ENCODE data around the gene TMEM92.
"Not testable (repeated sequence)": the region's sequence is repeated elsewhere in the genome, so short reads cannot be mapped to it uniquely, and the experiment has no call there.

TMEM92 gene

DNA sequence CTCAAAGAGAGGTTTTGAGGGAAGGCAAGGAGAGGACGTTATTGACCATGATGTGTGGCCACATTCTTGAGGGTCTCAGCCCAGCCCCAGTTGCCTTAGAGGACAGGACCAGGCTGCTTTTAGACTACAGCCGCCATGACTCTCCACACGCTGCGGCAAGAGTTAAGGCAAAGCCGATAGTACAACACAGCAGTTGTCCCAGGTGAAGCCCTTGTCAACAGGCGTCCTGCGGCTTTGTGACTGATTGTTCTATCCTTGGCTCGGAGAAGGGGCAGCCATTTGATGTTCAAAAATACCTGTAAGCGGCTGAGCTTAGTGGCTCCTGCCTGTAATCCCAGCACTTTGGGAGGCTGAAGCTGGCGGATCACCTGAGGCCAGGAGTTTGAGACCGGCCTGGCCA, 28.8 kb downstream of the TMEM92 start:
- DNase-seq, result no peak

DNA sequence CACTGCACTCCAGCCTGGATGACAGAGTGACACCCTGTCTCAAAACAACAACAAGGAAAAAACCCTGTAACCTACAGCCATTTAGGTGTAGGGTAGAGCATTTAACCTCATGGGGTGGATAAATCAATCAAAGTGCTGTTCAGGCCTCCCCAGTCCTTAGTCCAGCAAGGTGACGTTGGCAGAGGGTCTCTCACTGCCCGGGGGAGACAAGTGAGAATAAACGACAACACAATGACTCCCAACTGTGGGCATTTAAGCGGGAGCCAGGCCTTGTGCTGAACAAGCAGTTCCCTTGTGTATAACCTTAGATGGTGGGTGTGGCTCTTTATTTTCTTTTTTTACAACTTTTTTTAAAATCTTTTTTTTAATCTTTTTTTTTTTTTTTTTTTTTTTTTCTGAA, 29.3 kb downstream of the TMEM92 start:
- DNase-seq, result no peak

DNA sequence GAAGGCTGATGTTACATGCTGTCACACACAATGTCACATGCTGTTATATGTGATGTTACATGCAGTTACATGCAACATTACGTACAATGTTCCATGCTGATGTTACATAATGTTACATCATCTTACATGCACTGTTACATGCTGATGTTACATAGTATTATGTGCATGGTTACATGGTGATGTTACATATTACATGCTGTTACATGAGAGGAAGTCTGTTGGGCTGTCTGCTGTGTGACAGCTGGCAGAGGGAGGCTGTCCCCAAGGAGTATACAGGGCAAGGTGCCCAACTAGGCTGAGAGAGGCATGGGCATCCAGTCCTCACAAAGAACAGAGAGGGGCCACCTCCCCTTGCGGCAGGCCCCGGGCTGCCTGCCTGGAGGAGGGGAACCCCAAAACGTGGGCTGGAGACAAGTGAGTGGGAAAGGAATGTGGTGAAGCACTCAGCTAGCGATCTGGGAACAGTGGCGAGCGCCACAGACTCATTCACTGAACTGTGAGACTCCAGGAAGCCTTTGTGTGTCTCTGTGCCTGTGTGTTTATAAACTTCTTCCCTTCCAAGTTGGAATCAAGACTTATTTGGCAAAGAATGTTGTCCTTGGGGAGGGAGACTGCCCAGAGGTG, 30.6 kb downstream of the TMEM92 start:
- no peak for DNase-seq

DNA sequence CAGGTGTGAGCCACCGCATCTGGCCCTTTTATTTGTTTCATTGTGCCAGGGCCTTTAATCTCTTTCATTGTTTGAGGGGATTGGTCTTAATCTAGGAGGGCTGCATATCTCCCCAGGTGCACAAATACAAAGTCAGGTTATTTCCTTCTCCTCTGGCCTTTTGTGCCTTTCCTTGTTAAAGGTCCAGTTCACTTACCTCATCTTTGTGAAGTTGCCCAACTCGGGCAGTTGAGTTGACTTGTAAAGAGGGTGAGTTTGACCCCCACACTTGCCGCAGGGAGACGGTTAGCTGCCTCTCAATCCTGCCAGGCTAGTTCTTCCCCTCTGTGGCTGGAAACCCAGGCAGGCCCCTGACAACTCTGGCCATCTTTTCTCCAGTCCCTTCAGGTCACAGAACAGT, 33.4 kb downstream of the TMEM92 start:
- no peak for DNase-seq

DNA sequence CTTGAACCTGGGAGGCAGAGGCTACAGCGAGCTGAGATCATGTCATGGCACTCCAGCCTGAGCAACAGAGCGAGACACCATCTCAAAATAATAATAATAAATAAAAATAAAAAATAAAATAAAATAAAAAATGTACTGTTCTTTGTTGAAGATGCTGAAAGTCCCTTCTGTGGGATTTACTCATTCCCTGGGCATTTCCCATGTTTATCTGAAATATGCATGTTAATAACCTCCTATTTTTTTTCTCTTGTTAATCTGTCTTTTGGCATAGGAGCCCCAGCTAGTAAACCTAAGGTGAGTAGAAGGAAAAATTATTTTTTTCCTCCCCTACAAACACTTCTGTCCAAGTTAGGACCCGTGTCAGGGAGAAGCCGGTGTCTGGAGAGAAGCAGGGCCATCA, 34.4 kb downstream of the TMEM92 start:
- DNase-seq, result no peak

DNA sequence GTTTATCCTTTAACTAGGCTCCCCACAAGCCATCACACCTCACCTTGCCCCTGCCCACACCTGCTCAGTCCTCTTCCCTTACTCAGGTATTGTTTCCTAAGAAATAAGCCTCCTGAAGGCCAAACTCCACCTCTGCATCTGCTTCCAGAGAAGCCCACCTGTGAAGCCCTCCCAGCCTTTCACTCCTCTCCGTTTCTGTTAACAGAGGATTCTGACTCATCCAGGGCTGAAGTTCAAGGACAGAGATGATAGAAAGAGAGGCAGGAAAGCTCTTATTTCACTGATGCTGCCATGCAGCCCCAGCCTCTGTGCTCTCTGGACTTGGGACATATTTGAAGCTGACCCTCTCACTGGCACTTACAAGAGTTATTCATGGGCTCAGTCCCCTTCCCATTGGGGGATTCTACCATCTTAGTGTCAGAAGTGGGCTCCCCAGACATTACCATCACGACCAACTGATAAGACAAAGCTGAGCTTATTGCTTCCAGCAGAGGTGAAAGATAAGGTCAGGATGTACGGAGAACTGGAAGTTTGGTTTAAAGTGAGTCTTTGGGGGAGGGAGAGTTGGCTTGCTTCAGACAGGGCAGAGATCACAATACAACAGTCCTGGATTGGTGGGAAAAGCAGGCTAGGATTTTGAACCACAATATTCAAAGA, 36.3 kb downstream of the TMEM92 start:
- no peak for DNase-seq

DNA sequence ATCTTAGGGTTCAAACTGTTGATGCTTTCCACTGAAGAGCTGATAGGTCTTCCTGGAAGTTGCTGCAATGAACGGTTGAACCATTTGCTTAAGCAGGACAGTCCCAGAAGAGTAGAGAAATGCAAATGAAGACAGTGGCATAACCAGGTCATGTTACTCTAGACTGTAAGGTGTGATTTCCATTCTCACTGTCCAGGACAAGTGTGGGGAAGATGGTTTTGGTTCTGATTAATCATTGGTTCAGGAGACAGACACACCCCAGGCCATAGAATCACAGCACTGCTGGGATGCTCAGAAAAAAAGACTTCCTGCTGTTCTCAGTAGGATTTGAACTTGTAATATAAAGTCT, 36.8 kb downstream of the TMEM92 start:
- DNase-seq, result no peak

DNA sequence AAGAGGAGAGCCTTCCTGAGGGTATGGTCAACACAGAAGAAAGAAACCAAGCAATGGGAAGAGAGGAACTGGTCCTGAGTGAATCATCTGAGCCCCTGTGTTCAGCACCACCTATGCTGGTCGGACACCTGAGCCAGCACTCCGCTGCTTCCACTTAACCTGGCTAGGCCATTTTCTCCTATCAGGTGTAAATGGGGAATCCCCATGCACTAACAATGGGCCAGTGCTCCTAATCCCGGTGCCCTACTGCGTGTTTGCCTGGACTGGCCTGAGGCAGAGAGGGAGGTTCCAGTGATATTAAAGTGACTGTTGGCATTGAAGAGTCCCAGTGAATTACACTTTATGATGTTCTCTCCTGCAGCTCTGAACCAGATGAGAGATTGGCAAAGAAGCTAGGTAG, 37.2 kb downstream of the TMEM92 start:
- no peak for DNase-seq

DNA sequence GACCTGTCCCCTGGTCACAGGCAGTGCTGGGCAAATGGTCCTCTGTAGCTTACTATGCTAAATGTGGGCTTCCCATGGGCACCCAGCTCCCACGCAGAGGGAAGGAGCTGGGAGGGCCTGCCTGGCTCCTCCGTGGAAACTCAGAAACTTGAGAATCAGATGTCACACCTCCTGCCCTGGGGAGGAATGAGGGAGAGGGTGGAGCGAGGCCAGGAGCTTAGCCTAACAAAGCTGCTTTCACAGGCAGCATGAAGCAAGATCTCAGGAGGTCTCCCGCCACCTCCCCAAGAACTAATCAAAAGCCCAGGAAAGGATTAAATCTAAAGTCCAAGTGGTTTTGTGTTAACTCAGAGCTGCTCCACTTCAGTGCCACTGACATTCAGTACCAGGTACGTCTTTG, 38.0 kb downstream of the TMEM92 start:
- DNase-seq, result no peak

DNA sequence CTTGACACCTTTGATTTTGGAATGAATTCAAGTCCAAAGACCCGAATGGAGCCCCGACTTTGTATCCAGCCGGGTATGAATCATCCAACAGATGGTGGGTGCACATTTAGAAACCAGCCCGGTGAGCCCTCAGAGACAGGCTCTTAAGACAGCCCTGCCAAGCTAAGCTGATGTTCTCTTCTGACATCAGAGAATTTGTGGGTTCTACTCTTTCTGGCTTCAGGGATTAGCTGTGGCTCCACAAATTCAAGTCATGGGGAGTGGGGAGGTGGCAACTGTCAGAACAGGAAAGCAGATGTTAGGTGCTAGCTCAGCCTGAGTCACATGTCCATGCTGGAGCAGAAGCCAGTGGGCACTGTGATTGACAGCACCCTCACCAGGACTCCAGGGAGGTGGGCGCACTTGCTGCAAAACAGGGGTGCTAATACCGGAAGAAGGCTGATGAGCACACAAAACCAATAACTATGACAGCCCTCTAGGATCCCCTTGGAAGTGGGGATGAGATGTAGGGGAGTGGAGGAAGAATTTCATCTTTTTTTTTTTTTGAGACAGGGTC, 40.3 kb downstream of the TMEM92 start:
- no peak for DNase-seq

DNA sequence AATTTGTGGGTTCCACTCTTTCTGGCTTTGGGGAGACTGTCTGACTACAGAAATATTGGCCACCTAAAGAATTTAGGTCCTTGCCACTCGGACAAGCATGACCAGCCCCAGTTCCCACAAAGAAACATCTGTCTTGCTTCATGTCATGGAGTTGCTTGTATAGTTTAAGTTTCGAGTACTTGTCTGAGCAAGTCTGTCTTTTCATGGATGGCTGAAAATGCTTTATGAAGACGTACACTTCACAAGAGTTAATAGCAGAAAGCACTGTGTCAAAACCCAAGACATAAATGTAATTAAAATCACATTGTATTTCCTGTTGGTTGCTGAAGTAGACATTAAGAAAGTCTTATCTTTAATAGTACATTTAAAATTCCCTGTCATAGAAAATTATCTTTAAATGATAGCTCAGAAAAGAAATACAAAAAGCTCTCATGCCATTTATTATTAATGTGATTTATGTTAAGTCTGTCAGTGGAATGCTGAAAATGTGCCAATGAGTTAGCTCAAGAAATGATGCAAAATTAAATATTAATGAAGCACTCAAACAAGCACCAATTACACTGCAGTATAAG, 41.8 kb downstream of the TMEM92 start:
- DNase-seq, result no peak

DNA sequence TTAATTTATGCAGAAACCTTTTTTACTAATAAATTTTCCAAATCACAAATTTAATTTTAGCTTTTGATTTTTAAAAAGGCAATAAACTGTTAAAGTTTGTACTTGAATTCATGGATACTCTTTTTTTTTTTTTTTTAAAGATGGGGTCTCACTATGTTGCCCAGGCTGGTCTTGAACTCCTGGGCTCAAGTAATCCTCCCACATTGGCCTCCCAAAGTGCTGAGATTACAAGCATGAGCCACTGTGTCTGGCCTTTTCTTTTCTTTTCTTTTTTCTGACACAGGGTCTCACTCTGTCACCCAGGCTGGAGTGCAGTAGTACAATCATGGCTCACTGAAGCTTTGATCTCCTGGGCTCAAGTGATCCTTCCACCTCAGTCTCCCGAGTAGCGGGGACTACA, 42.4 kb downstream of the TMEM92 start:
- not testable (repeated sequence) for DNase-seq

DNA sequence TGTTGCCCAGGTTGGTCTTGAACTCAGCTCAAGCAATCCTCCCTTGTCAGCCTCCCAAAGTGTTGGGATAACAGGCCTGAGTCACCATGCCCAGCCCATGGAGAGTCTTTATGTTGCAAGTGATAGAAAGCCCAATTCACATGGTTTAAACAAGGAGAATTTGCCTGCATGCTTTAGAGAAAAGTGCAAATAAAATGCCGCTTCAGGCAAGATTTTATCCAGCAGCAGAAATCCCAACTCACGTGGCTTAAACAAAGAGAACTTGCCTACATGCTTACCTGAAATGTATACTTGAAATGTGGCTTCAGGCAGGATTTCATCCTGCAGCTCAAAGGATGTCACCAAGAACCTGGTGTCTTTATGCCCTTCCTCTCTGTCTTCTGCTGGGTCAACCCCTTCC, 42.9 kb downstream of the TMEM92 start:
- no peak for DNase-seq

DNA sequence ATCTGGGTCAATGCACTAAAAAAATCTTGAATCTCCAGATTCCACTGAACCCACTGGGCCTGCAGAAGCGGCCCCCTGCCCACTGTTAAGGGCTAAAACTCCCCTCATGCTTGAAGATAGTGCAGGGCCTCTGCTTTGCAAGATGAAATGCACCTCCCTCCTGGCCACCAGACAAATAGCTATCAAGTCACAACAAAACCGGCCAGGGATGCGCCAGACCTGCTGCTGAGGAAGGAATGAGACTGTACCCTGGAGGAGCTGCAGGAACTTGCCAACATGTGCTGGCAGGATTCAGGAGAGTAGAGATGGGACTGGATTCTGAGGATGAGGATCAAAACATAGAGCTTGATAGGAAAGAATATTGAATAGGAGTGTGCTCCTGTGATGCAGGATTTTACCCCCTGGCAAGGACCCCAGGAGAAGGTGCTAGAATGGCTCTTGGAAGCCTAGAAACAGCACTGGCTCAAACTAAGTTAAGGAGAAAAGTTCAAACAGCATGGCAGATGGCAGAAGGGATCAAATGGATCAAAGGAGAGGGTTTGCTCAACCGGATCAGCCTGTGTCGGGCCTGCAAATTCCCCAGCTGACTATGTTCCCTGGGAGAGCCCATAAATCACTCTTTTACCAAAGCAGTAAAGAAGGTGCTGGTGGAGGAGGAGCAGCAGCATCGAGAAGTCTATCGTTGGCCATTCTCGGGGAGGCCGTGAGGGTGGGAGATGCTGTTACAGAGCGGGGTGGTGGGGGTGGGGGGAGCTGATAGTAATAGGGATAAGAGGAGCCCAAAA, 44.4 kb downstream of the TMEM92 start:
- DNase-seq, result no peak

DNA sequence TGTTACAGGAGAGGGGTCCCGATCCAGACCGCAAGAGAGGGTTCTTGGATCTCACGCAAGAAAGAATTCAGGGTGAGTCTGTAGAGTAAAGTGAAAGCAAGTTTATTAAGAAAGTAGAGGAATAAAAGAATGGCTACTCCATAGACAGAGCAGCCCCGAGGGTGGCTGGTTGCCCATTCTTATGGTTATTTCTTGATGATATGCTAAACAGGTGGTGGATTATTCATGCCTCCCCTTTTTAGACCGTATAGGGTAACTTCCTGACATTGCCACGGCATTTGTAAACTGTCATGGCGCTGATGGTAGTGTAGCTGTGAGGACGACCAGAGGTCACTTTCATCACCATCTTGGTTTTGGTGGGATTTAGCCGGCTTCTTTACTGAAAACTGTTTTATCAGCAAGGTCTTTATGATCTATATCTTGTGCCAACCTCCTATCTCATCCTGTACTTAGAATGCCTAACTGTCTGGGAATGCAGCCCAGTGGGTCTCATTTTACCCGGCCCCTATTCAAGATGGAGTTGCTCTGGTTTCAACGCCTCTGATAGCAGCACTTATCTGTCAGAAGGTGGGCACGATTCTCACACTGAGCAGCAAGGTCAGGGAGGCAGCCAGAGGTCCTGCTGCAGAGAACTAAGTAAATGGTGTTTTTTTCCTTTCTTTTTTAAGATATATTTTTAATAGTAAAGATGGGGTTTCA, 45.2 kb downstream of the TMEM92 start:
- no peak for DNase-seq

DNA sequence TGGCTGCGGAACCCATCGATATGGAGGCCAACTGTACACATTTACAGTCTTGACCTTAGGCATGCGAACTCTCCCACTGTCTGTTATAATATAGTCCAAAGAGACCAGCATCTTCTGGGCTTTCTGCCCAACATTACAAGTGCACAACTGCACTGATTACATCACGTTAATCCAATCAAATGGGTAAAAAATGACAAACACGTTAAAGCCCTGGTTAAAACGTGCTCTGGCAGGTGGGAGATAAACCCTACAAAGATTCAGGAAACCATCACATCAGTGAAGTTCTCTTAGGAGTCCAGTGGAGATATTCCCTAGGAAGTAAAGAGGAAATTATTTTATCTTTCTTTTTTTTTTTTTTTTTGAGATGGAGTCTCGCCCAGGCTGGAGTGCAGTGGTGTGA, 48.0 kb downstream of the TMEM92 start:
- no peak for DNase-seq

DNA sequence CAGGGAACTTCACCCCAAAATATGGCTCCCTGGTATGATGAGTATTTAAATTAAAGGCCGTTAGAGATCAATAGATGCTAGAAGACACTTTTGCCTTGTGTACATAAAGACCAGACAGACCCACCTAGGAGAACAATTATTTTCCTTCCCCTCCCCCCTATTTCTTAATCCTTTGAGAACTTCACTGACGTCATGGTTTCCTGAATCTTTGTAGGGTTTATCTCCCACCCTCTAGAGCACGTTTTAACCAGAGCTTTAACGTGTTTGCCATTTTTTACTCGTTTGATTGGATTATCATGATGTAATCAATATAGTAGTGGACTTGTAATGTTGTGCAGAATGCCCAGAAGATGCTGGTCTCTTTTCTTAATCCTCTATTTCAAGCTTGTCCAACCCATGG, 48.8 kb downstream of the TMEM92 start:
- DNase-seq, result no peak

DNA sequence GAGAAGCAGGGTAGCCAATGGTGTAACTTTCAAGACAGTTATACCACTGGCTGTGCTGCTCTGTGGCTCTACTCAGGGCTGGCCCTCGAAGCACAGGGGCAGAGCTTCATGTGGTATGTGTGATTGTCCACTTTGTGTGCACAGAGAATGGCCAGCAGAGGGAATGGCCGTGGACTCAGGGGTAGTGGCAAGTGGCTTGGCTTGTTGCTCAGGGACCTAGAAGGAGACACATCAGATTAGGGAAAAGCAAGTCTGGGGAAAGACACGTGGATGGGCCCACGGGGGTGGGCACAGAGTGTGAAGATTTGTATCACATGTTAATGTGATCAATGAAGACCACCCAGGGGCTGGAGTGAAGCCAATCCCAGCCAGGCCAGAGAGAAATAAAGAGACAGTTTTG, 51.6 kb downstream of the TMEM92 start:
- no peak for DNase-seq

DNA sequence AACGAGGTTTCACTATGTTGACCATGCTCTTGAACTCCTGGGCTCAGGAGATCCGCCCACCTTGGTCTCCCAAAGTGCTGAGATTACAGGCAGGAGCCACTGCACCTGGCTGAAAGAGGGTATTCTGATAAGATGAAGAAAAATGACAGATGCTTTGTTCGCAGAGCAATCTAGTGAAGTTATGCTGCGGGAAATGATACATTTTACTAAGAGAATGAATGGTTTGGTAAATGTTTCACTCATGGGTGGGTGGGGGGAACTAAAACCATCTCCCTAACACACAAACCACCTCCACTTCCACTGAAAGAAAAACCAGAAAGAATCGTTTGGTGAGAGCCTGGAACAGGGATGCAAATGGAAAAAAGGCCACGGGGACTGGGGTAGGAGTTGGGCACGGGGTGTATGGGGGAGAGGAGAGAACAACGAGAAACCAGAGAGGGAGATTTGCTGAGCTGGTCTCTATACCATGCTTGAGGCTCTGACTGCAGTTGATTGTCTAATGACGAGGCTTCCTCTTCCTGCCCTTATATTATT, 52.6 kb downstream of the TMEM92 start:
- DNase-seq, result no peak

DNA sequence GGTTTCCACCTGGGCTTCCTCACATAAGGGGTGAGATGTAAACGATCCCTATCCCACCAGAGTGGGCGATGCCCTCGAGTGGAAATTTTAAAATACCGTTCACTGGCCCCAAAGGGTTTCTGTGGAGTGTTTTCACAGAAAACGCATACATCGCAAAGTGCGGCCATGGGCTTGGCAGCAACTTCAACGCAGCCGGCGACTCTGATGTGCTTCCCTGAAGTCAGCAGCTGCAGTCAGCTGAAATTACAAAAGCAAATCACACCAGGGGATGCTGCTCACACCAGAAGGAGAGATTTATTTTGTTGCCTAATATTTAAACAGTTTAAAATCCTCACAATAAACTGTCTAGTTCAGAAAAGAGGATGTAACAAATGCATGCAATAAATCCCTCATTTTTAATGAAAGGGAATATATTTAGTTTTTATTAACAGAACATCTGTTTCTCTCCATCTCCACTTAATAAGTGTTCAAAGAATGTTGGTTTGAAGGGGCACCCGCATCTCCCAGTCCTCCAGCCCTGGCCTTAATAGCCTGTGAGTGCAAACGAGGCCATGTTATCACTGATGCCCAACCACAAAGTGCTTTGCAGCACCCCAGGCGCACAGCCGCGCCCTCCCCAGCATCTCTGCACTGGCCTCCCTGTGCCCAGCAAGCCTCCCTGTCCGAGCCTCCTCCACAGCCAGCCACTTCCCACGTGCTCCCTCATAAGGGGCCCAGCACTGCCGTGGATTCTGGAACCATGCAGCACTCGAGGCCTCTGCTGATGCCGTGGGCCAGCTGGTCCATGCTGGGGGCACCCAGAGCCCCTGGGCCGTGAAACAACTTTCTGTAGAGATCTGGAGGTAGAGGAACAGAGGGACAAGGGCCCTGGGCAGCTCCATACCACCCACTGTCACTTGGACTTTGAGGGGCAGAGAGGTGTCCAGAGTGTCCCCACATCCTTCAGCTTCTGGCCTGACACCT, 54.4 kb downstream of the TMEM92 start:
- DNase-seq, result no peak

DNA sequence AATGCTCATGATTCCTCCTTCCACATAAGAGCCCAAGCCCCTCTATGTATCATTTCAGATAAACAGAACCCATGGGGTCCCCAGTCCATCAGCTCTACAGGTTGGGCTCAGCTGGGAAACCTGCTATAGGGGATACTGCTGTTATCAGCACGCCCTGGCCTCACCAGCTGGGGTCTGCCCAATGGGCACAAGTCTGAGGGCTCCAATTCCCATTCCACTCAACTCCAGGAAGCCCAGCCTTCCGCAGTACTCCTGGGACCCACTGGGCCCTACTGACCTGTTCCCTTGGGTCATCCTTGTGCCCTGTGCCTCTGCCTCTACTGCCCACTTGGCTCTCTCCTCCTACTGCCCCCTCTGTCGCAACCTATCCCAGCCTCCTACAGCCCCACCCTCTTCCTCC, 55.5 kb downstream of the TMEM92 start:
- DNase-seq, result no peak
